ENCODE results near the gene SAMD14. TPM values are rescaled to one million over a fixed set of nuclear protein-coding genes. Genes with fewer than 3 reads are reported as not detected.

The SAMD14 gene
- polyA plus RNA-seq, 2 of the 4 experiments (the other 2 are of a cell fraction), result 0.12 to 0.75 TPM

- ChIA-PET POLR2A (interaction anchor here (0.6 to 2.4 kb wide), 7 partner anchors 9 to 689 kb away, joined by 3 to 14 read pairs (median 7); no protein-coding TSS in a partner anchor), CTCF (interaction anchor here (1.1 to 17.0 kb wide), 21 partner anchors 11 to 185 kb away, joined by 3 to 817 read pairs (median 7); partner anchors contain the start of genes COL1A1, PPP1R9B, SGCA and TMEM92)
- DNase-seq (ENCODE audit: low read depth in 1 of 2, low spot score in 1 of 2), result no peak
- TF ChIP-seq RNF2 (IDR thresholded peaks at IDR 0.05; ENCODE audit: borderline replicate concordance, low read depth) (no peak), GATA3 (IDR thresholded peaks at IDR 0.05; ENCODE audit: borderline replicate concordance) (no peak), SMC3 (IDR thresholded peaks at IDR 0.05) (no peak), FOSL2 (IDR thresholded peaks at IDR 0.05) (no peak), FOSL2 (CRISPR knock-in tag; IDR thresholded peaks at IDR 0.05) (no peak), ZNF302 (CRISPR knock-in tag; IDR thresholded peaks at IDR 0.05) (no peak), JUNB (IDR thresholded peaks at IDR 0.05) (no peak), RAD21 (conservative IDR thresholded peaks at IDR 0.05 in 1 of 2, IDR thresholded peaks at IDR 0.05 in 1 of 2) (no peak)
- Histone ChIP-seq H3K4me3 (no peak overlapping the region), H3K4me1 (peaks cover 62% of the 10 kb centered on the region), H3K4me2 (peak overlapping the region; percentile 71), H3K27ac (peak overlapping the region; percentile 90 to 95), H3K9me3 (no peaks in the 10 kb centered on the region)
- peak; percentile 28 for FAIRE-seq
- 94% methylated on average over 10 of the region's 10 CpGs for WGBS (ENCODE audit: missing lambda C conversion rate)
- no peak for ATAC-seq
Measured at GRCh38 chr17:50177476-50177875, 47.5 kb upstream of the SAMD14 start.

- 90% methylated on average over 20 of the region's 20 CpGs for WGBS (ENCODE audit: missing lambda C conversion rate)
- CTCF ChIA-PET, result interaction anchor here (0.7 to 17.0 kb wide), 13 partner anchors 10 to 149 kb away, joined by 3 to 817 read pairs (median 16); partner anchors contain the start of genes COL1A1, PPP1R9B, SGCA and TMEM92
- Histone ChIP-seq H3K4me1 (peaks cover 62% of the 10 kb centered on the region), H3K9me3 (no peaks in the 10 kb centered on the region), H3K27ac (peak overlapping the region; percentile 90 to 95), H3K4me3 (no peak overlapping the region), H3K4me2 (peak overlapping the region; percentile 71; the same call in 2 of the 3 replicates)
- FAIRE-seq, result no peak
- POLR2A ChIA-PET, result interaction anchor here (1.5 to 2.4 kb wide), 4 partner anchors 8 to 25 kb away, joined by 5 to 14 read pairs (median 8); no protein-coding TSS in a partner anchor
- DNase-seq (ENCODE audit: low read depth in 1 of 2, low spot score in 1 of 2), result peak in 1 of 2 experiments; percentile 46
- TF ChIP-seq CBX8 (IDR thresholded peaks at IDR 0.05), result no peak
- TF ChIP-seq USF2 (IDR thresholded peaks at IDR 0.05), result no peak
- TF ChIP-seq ATOH8 (CRISPR knock-in tag; IDR thresholded peaks at IDR 0.05; ENCODE audit: low read depth), result no peak
- TF ChIP-seq MAZ (IDR thresholded peaks at IDR 0.05; ENCODE audit: borderline replicate concordance, low read depth, low read length), result no peak
- TF ChIP-seq PBX3 (IDR thresholded peaks at IDR 0.05), result no peak
- TF ChIP-seq ELK1 (IDR thresholded peaks at IDR 0.05; ENCODE audit: low read depth, low read length), result no peak
- no peak for TF ChIP-seq PHF8 (IDR thresholded peaks at IDR 0.05; ENCODE audit: borderline replicate concordance, low read depth)
- no peak for TF ChIP-seq FOSL2 (IDR thresholded peaks at IDR 0.05)
- TF ChIP-seq FOSL2 (CRISPR knock-in tag; IDR thresholded peaks at IDR 0.05), result no peak
- TF ChIP-seq KDM1A (IDR thresholded peaks at IDR 0.05; ENCODE audit: low read depth), result no peak
- no peak for TF ChIP-seq HMGXB4 (CRISPR knock-in tag; IDR thresholded peaks at IDR 0.05; ENCODE audit: borderline replicate concordance)
- TF ChIP-seq RAD21 (conservative IDR thresholded peaks at IDR 0.05 in 1 of 2, IDR thresholded peaks at IDR 0.05 in 1 of 2), result no peak
- TF ChIP-seq HES2 (IDR thresholded peaks at IDR 0.05), result no peak
- TF ChIP-seq FOXS1 (CRISPR knock-in tag; IDR thresholded peaks at IDR 0.05), result no peak
- no peak for TF ChIP-seq GATA3 (IDR thresholded peaks at IDR 0.05; ENCODE audit: borderline replicate concordance)
- ATAC-seq, result peak; percentile 11 to 12; a peak in 2 of 6 replicates
Measured at GRCh38 chr17:50176559-50177357, 46.8 kb upstream of the SAMD14 start.

All from A549 (cell line).